Vagina (tissue), 2 donors: ENCODE results near the gene SPATA22. TPM values are rescaled to one million over a fixed set of nuclear protein-coding genes. Genes with fewer than 3 reads are reported as not detected.
"Not testable (repeated sequence)": the region's sequence is repeated elsewhere in the genome, so short reads cannot be mapped to it uniquely, and the experiment has no call there.

Experiments used
- DNase-seq, 2 donors: peaks; one replicate each; pipeline ENCODE4 v3.0.0-alpha.2; 2017; ENCODE audit errors: extremely low spot score in 2 of 2
- H3K27ac ChIP-seq: fragments of 200-600 bp; sonication (generic); one replicate; pipeline ENCODE4 v1.5.1; 2019
- H3K27me3 ChIP-seq: fragments of 200-600 bp; sonication (generic); one replicate; pipeline ENCODE4 v1.5.1; 2019
- H3K36me3 ChIP-seq, 2 donors: fragments of 200-600 bp; sonication (generic); one replicate each; pipeline ENCODE4 v1.5.1; 2017 to 2019
- H3K4me1 ChIP-seq: fragments of 200-600 bp; sonication (generic); one replicate; pipeline ENCODE4 v1.5.1; 2019
- H3K4me3 ChIP-seq, 2 donors: fragments of 200-600 bp; sonication (generic); 1 replicate in 1 of 2; 2 replicates in 1 of 2; pipeline ENCODE4 v1.5.1; 2016 to 2019
- H3K9me3 ChIP-seq: fragments of 200-600 bp; sonication (generic); one replicate; pipeline ENCODE4 v1.5.1; 2019
- CTCF ChIP-seq, 3 experiments: fragments of 450-650 bp in 2 of 3; fragments of 200-600 bp in 1 of 3; sonication (generic) in 1 of 3; IDR thresholded peaks; one replicate each; pipeline ENCODE4 v1.5.1; 2017 to 2019; ENCODE audit warnings: antibody characterized with exemption in 3 of 3, mild to moderate bottlenecking in 2 of 3, moderate library complexity in 2 of 3
- POLR2A ChIP-seq, 2 donors: fragments of 450-650 bp; IDR thresholded peaks; one replicate each; pipeline ENCODE4 v1.6.1; 2017; ENCODE audit warnings: antibody characterized with exemption in 2 of 2, mild to moderate bottlenecking in 2 of 2, moderate library complexity in 2 of 2
- POLR2AphosphoS5 ChIP-seq, 2 donors: sonication (generic); formaldehyde crosslinking; IDR thresholded peaks; one replicate each; pipeline ENCODE4 v1.9.0; 2017; ENCODE audit warnings: antibody characterized with exemption in 2 of 2, mild to moderate bottlenecking in 2 of 2, low read depth in 1 of 2; ENCODE audit not compliant: insufficient read depth in 1 of 2
- intact Hi-C: fragments of 100-400 bp; cut with DNase I; formaldehyde crosslinking; loops from one replicate; pipeline ENCODE4 v1.15.1; 2023
- total RNA-seq: library from RNA; depleted of rRNA; stranded (reverse); fragments of >200 nt; gene quantifications from one replicate; pipeline ENCODE4 v1.2.3, GENCODE V29; 2016

SPATA22 gene
- total RNA-seq, 1 donor from 2014 or later = not detected

GRCh38 chr17:3448059-3448665 is 23.5 kb downstream of the SPATA22 start:
- intact Hi-C loops = no loop called here
- Histone ChIP-seq H3K27ac (no peak overlapping the region), H3K4me3 (no peak overlapping the region), H3K9me3 (no peaks in the 10 kb centered on the region), H3K27me3 (no peaks in the 10 kb centered on the region), H3K36me3 (no peaks in the 10 kb centered on the region), H3K4me1 (no peaks in the 10 kb centered on the region)
- TF ChIP-seq CTCF (IDR thresholded peaks at IDR 0.05) (no peak), POLR2AphosphoS5 (IDR thresholded peaks at IDR 0.05; ENCODE audit: insufficient read depth in 1 of 2, low read depth in 1 of 2) (no peak), POLR2A (IDR thresholded peaks at IDR 0.05) (no peak)
- DNase-seq = no peak

- H3K27me3 ChIP-seq = no peaks in the 10 kb centered on the region
- intact Hi-C loops = no loop called here
- TF ChIP-seq POLR2A (IDR thresholded peaks at IDR 0.05) (no peak), CTCF (IDR thresholded peaks at IDR 0.05) (no peak), POLR2AphosphoS5 (IDR thresholded peaks at IDR 0.05; ENCODE audit: insufficient read depth in 1 of 2, low read depth in 1 of 2) (no peak)
- no peaks in the 10 kb centered on the region for H3K9me3 ChIP-seq
- no peak overlapping the region for H3K27ac ChIP-seq
- DNase-seq = no peak
- no peak overlapping the region for H3K4me3 ChIP-seq
- H3K4me1 ChIP-seq = no peaks in the 10 kb centered on the region
- H3K36me3 ChIP-seq = no peaks in the 10 kb centered on the region
Observed at GRCh38 chr17:3447625-3448024, 24.0 kb downstream of the SPATA22 start.

- Histone ChIP-seq H3K36me3 (no peaks in the 10 kb centered on the region), H3K27ac (no peak overlapping the region), H3K4me1 (no peaks in the 10 kb centered on the region), H3K27me3 (no peaks in the 10 kb centered on the region), H3K4me3 (no peak overlapping the region), H3K9me3 (no peaks in the 10 kb centered on the region)
- no peak for TF ChIP-seq POLR2A (IDR thresholded peaks at IDR 0.05)
- no peak for TF ChIP-seq POLR2AphosphoS5 (IDR thresholded peaks at IDR 0.05; ENCODE audit: insufficient read depth in 1 of 2, low read depth in 1 of 2)
- no peak for TF ChIP-seq CTCF (IDR thresholded peaks at IDR 0.05)
- intact Hi-C loops = no loop called here
- no peak for DNase-seq
Observed at GRCh38 chr17:3440451-3440850, 31.2 kb downstream of the SPATA22 start.

GRCh38 chr17:3438368-3438767 is 33.3 kb downstream of the SPATA22 start:
- TF ChIP-seq CTCF (IDR thresholded peaks at IDR 0.05) (no peak), POLR2AphosphoS5 (IDR thresholded peaks at IDR 0.05; ENCODE audit: insufficient read depth in 1 of 2, low read depth in 1 of 2) (no peak), POLR2A (IDR thresholded peaks at IDR 0.05) (no peak)
- Histone ChIP-seq H3K36me3 (no peaks in the 10 kb centered on the region), H3K4me1 (no peaks in the 10 kb centered on the region), H3K27ac (no peak overlapping the region), H3K27me3 (no peaks in the 10 kb centered on the region), H3K4me3 (no peak overlapping the region), H3K9me3 (no peaks in the 10 kb centered on the region)
- DNase-seq = no peak
- intact Hi-C loops = no loop called here

- TF ChIP-seq CTCF (IDR thresholded peaks at IDR 0.05) (no peak), POLR2AphosphoS5 (IDR thresholded peaks at IDR 0.05; ENCODE audit: insufficient read depth in 1 of 2, low read depth in 1 of 2) (no peak), POLR2A (IDR thresholded peaks at IDR 0.05) (no peak)
- no peaks in the 10 kb centered on the region for H3K9me3 ChIP-seq
- H3K27me3 ChIP-seq = no peaks in the 10 kb centered on the region
- no peaks in the 10 kb centered on the region for H3K36me3 ChIP-seq
- H3K4me1 ChIP-seq = no peaks in the 10 kb centered on the region
- H3K4me3 ChIP-seq = no peak within 1 kb of the TSS
- DNase-seq = no peak
- H3K27ac ChIP-seq = no peak within 1 kb of the TSS
- intact Hi-C loops = no loop called here
Observed at GRCh38 chr17:3433741-3434140, 37.9 kb downstream of the SPATA22 start, which contains the start of gene OR1E2. OR1E2 (minus strand) TSS chr17:3433841; CDS start chr17:3433841, 0 bp downstream.

- intact Hi-C loops, DNase-seq, H3K36me3 ChIP-seq, H3K27me3 ChIP-seq, H3K27ac ChIP-seq, H3K4me1 ChIP-seq, H3K9me3 ChIP-seq, H3K4me3 ChIP-seq: not testable (repeated sequence)
Observed at GRCh38 chr17:3433215-3433614, 38.4 kb downstream of the SPATA22 start.
